ENCODE measurements around the gene CD36.
"Not testable (repeated sequence)": the region's sequence is repeated elsewhere in the genome, so short reads cannot be mapped to it uniquely, and the experiment has no call there.

The CD36 gene

DNA sequence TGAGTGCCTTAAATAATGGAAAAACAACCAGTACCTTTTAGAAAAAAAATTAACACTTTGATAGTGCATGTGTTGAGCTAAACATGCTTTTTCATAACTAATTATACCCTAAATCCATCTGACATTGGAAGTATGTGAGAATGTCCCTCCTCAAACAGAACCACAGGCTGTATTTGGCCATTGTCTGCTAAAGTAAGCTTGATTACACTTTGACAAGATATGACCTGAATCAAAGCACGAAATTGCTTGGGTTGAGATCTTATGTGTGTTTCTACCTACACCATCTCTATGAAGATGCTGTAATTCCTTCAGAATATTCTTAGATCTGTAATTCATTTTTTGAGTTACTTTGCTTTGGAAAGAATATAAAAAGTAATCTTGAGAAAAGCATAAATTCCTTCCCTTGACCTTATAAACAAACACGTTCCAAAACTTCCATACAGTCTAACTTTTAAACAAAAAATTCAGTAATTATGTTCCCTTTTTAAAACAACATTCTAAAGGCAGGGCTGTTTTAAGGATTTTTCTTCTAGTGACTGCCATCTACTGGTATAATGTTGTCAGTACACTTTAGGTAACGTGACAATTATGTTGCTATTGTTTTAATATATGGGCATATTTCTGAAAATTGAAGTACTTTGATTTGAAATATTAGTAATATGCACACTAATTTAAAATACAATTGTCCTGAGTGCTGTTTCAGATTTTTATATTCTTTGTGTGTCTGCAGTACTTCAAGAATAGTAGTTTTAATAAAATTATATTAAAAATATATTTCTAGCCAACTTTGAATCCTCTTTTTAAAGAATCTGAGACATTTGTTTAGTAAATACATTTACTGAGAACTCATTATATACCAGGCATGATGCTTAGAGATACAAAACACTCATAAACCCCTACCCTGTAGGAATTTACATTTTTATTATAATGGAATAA lies 20.9 kb downstream of the CD36 start:
- peak; percentile 34 for DNase-seq

DNA sequence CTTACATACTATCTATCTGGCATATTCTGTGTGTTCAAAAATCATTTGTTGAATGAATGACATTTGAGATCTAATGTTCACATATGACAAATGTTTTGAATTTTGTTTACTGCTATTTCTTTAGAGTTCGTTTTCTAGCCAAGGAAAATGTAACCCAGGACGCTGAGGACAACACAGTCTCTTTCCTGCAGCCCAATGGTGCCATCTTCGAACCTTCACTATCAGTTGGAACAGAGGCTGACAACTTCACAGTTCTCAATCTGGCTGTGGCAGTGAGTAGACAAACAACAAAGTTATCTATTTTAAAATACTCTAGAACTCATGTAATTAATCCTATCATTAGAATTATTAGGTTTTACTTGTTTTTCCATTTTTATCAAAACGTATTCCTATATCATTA lies 22.5 kb downstream of the CD36 start:
- DNase-seq: no peak

DNA sequence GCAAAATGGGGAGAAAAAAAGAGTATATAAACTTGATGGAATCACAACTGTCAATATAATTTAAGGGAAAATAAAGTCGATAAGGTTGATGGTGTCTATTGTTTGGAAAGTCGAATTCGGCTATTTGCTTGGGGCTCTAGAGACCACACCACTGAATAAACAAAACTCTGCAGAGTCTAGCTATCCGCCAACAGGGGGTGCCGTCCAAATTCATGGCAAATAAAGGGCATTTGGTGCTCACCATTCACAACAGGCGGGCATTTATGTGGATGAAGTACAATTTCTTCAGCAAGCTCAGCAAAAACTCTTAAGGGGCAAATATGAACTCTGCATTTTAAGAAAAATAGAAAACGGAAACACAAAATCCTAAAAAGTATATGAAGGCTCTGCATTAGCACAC lies 23.3 kb downstream of the CD36 start:
- DNase-seq: no peak

DNA sequence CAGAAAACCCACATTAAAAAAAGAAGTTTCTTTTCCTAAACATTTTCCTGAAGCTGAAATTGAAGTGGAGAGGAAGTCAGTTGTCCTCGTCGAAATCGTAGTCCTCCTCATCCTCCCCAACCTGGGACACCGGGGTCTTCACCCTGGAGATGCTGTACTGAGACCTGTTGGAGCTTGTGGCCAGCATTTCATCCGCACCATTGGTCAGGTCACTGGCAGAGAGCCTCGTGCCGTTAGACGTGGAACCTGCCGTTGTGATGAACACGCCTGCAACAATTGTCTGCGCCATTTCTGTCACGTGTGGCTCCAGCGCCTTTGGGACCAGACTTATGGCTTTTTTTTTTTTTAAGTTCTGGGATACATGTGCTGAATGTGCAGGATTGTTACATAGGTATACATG lies 23.8 kb downstream of the CD36 start:
- DNase-seq: no peak

DNA sequence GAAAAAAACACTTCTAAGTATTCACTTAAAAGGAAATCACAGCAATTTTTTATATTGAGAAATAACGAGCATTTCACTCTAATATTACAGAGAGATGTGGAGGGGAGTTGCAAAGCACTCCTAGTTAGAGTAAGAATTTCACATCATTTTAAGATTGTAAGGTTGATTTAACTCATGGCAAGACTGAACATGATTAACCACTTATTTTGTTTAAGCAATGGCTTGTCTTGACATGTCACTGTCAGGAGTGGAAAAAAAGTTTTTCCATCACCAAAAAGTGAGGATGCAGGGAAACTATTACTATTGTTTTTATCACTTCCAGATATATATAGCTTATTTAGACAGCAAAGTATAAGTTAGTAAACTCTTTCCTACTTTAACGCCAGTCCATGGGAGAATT lies 27.1 kb downstream of the CD36 start:
- DNase-seq: no peak

DNA sequence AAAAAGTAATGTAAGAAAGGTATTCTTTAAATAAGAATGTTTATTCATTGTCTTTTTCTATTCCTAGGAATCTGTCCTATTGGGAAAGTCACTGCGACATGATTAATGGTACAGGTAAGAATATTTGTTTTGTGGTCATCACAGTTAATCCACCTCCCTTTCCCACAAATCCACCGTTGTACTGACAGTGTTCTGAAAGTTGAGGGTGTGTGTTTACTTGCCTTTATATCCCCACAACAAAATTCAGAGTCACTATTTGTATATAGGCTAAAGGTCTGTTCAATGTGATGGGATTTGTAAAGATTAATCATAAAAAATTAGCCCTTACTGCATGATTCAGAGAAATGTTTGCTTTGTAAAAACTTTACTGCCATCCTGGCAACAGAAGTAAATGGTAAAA lies 27.9 kb downstream of the CD36 start:
- DNase-seq: no peak

DNA sequence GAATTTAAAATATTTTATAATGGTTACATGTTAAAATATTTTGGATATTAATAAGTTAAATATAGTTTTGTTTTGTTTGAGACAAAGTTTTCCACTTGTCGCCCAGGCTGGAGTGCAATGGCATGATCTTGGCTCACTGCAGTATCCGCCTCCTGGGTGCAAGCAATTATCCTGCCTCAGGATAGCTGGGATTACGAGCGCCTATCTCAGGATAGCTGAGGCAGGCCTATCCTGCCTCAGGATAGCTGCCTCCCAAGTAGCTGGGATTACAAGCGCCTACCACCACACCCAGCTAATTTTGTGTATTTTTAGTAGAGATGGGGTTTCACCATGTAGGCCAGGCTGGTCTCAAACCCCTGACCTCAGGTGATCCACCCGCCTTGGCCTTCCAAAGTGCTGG lies 30.9 kb downstream of the CD36 start:
- DNase-seq: not testable (repeated sequence)

DNA sequence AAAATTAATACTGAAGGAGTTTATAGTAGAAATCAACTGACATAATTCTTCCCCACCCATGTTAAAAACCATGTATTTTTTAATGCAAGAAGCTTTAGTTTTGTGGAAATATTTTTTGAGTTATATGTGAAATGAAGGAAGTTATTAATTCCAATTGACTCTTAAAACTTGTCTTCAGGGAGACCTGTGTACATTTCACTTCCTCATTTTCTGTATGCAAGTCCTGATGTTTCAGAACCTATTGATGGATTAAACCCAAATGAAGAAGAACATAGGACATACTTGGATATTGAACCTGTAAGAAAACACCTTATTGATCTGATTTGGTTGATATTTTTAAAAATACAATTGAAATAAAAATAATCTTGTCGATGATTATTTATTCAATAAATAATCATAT lies 33.3 kb downstream of the CD36 start:
- no peak for DNase-seq

DNA sequence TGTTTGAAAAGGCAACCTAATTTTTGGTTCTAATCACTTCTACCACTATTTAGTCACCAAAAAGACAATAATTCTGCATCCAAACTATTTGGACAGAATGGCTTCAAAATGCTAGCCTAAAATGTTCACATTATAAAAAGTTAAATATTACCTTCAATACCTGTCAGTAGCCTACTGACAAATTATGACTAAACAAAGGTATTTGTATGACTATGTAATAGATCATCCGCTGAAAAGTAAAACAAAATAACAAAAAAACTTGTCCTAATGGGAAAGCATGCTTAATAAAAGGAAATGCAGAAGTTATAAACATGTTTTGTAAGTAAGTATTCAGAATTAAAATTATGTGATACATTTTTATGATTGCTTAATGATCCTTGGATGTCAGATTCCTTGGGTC lies 36.6 kb downstream of the CD36 start:
- DNase-seq: no peak

DNA sequence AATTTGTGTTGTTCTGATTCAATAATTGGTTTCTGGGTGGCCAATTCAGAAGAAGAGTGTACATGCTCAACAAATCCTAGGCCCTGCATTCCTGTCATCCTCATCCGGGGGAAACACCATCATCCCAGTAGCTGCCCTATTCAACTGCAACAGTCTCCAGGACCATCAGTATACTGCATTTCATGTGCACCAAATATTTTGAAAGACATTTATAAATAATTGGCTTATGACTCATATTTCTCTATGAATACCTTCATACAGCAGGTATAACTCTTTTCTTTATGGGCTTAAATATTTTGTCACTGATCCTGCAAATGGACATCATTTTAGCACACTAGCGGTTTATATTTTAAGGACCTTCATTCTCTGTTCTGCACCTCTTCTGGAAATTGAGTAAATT lies 38.0 kb downstream of the CD36 start:
- no peak for DNase-seq

DNA sequence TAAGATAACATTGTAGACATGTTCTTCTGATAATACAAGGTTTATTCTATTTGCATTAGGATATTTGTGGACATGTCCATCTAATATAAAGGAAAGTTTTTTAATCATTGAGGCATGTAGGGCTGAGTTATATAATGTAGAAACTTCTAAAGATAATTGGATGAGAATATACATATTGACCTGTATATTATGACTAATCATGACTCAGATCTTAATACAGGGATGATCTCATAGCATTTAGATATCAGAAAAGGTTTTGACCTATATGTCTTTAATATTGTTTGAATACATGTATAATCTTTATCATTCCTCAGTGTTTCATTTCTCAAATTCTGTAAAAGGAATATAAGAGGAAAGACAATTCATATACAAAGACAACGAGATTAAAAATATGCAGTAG lies 39.2 kb downstream of the CD36 start:
- no peak for DNase-seq

DNA sequence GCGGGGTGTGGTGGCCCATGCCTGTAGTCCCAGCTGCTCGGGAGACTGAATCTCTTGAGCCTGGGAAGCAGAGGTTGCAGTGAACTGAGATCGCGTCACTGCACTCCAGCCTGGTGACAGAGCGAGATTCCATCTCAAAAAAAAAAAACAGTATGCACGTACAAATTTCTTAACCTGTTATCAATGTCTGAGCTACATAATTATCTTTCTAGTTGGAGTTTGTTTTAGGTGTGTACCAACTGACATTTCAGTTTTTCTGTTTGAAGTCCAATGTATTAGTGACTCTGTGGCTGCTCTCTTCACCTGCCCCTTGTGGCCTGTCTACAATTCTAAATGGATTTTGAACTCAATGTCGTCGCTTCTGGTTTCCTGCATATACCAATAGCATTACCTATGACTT lies 40.3 kb downstream of the CD36 start:
- no peak for DNase-seq

DNA sequence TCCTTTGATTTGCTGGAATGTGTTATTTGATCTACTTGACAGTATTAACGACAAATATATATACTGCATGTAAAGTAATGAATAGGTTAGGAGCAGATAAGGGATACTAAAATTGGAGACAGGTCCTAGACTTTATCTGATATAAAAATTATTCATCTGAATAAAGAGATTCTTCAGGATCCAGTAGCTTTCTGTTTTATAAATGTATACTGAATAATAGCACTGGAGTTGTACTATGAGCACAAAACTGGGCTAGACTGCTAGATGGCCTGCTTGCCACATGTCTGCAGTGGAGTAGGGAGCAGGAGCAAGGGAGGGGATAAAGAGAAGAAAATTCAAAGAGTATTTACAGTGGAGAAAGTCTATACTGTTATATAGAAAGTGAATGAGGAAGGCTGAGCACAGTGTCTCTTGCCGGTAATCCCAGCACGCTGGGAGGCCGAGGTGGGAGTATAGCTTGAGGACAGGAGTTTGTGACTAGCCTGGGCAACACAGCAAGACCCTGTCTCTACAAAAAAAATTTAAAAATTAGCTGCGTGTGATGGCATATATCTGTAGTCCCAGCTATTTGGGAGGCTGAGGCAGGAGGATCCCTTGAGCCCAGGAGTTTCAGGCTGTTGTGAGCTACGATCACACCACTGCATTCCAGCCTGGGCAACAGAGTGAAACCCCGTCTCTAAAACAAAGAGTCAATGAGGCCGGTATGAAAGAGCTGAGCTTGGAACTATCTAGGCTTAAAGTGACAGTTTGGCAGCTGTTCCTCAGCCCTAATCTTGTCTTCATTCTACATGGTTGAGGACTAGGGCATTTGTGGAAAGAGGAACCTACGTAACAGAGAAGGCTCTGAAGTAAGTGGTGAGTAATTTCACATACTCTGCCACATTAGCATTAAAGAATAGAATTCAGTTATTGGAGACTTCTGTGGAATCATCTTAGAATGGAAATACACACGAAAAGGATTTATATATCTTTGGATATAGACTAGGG lies 41.8 kb downstream of the CD36 start:
- DNase-seq: no peak

DNA sequence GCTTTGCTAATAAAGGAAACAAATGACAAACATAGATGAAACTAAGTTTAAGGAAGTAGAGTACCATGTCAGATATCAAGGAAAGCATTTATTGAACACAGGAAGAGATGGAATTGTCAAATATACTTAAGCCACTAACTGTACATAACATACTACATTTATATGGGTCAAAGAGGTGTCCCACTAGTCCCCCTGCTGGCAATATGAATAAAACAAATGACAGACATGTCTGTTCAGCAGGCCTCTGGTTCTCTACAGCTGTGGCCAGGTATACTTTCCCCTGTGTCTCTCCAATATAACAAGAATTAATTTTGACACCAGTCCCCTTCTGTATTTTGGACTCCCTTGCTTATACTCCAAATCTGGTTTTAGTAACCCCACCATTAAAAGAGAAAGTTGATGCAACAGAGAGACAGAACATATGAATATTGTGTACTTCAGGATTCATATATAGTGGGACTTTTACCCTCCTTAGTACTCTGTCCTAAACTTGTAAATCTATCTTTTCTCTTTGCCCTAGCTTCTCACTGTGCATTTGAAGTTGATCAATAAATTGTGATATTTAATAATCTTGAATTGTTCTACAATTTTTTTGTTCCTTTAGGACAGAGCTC lies 42.9 kb downstream of the CD36 start:
- peak; percentile 45 for DNase-seq

DNA sequence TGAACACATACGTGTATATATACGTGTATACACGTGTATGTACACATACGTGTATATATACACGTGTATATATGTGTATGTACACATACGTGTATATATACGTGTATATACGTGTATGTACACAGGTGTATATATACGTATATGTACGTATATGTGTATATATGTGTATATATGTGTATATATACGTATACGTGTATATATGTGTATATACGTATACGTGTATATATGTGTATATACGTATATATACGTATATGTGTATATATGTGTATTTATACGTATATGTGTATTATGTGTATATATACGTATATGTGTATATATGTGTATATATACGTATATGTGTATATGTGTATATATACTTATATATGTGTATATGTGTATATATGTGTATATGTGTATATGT lies 44.3 kb downstream of the CD36 start:
- no peak for DNase-seq

DNA sequence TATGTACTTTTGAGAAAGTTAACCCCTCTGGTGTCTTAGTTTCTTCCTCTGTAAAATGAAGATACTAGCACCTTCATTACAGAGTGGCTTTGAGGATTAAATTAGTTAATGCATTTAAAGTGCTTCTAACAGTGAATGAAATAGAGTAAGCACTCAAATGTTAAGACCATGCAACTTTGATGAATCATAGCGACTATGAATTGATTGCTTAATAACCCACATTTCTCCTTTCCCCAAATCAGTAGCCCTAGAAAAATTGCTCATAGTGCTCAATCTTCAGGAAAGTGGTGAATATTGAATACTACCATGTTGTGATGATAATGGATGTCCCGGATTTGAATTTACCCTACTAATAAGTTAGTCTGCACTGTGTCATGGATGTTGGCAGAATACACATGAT lies 48.1 kb downstream of the CD36 start:
- no peak for DNase-seq

DNA sequence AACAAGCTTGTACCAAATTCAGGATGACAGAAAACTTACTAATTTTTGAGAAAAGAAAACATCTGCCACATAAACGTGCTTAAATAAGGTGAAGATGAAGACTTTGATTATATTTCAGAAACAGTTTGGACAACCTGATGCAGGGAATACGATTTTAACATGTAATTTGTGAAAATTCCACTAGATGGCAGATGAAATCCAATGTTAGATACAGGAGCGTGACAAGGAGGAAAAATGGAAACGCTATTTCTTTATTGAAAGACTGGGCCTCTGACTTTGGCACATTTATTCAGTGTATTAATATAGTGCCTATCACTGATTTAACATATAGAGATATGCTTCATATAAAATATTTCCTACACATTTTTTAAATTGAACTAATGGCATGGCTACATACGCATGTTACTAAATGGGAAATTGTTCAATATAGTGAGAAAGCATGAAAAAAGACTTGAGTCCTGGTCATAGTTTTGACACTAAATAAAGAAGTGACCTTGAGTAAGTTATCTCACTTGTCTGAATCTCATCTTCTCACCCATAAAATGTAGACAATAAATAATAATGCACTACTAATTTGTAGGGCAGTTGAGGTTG lies 60.7 kb downstream of the CD36 start:
- peak; percentile 14 for DNase-seq

DNA sequence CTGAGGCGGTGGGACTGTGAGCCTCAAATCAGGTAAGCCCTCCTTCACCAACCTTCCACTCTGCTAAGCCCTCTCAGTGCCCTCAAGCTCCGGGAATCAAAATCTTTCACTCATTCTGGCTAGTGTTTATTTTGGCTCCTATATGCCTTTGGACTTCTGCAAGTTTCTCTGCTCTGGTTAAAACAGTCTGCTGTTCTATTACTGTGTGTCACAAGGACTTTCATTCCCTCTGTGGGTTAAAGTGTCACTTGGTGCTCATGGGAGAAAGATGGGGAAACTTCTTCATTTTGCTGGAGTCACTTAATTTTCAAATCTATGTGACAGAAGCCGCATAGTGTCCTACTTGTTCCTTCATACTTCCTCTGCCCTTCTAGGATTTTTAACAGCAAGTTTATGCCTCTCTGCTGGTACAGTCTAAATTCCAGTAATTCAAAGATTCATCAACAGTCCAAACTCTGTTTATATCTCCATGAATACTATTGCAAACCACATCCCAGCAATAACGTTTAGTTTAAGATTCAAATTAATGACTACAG lies 61.3 kb downstream of the CD36 start:
- no peak for DNase-seq

DNA sequence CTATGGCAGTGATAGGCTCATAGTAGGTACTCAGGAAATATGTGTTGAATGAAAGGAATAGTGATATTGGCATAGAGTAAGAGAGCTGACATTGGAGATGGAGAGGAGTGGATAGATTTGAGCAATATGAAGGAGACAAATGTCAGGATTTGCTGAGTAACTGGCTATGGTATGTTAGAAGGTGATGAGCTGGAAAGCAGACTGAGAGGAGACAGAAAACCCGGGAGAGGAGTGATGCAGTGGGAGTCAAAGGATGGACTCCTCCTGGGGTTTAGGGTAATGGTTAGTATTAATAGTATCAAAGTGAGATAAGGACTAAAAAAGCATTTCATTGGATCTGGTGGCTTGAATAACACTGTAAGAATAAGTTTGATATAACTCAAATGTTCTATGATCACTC lies 64.8 kb downstream of the CD36 start:
- no peak for DNase-seq

DNA sequence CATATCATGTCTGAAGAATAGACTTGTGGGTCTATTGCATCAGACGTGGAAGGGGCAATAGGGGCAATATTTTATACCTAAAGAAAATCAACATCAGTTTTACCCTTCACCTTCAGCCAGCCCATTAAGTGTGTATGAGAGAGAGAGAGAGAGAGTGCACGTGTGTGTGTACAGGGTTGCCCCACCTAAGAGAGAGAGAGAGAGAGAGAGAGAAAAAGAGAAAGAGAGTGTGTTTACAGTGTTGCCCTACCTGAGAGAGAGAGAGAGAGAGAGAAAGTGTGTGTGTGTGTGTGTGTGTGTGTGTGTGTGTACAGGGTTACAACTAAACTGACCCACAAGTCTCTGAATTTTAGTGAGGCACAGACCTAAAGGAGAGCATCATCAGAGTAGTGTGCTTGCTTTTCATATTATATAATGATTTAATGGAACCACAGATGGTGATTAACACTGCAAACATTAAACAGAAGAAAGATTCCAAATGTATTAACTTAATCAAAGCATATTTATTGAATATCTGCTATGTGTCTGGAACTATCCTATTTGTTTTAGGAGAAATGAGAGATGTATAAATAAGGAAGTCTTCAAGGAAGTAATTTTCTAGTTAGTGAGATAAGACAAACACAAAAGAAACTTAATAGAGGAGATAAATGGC lies 66.8 kb downstream of the CD36 start:
- DNase-seq: peak; percentile 20

DNA sequence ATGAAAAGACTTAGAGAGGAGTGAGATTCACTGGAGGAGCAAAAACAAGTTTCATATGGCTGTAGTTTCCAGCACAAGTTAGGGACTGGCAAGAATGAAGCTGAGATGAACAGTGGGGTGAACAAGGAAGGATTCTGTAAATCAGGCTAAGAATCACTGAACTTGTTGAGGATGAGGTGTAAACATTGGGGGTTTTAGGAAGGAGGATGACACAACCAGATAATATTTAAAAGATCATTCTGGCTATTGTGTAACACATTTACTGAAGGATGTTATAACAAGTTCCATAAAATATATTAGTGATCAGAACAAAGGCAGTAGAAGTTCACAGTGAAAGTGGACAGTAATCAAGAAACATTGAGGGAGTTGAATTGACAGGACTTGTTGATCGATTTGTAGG lies 68.9 kb downstream of the CD36 start:
- DNase-seq: no peak

DNA sequence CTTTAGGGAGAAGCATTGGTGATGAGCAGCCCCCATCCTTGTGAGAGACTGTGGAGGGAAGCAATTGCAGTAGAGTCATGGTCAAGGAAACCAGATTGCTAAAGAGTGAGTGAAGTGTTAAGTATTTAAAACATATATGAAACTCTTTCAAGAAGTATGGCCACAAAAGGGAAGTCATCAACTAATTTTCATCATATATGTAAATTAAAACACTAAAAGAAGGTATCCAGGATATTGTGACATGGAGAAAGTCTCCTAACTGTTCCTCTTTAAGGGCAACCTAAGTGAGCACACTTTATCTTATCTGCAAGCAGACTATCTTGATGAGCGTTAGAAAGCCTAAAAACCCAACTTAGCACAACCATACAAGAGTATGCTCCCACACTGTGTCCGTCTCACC lies 69.7 kb downstream of the CD36 start:
- DNase-seq: no peak
